Central memory CD8-positive, alpha-beta T cell (primary cell): ENCODE results near the gene GAMT.

Experiments
- ATAC-seq: fragments of 150-1000 bp; cut with Tn5 transposase; replicated peaks from 2 replicates; pipeline ENCODE4 v1.10.0; 2022; ENCODE audit warnings: mild to moderate bottlenecking, moderate FRiP score, moderate number of reproducible peaks; ENCODE audit not compliant: poor library complexity, severe bottlenecking; ENCODE audit errors: extremely low read depth
- DNase-seq, 2 donors: peaks; one replicate each; pipeline ENCODE4 v3.0.0; 2021; ENCODE audit warnings: low spot score in 2 of 2
- H3K27ac Mint-ChIP-seq: one replicate; pipeline ENCODE4 v1.8.0; 2022; ENCODE audit warnings: low read depth, mild to moderate bottlenecking, moderate library complexity, mixed read lengths
- H3K27me3 Mint-ChIP-seq: one replicate; pipeline ENCODE4 v1.8.0; 2022; ENCODE audit warnings: mixed read lengths
- H3K36me3 Mint-ChIP-seq: one replicate; pipeline ENCODE4 v1.8.0; 2022; ENCODE audit warnings: mild to moderate bottlenecking, moderate library complexity, mixed read lengths; ENCODE audit not compliant: insufficient read depth
- H3K4me1 Mint-ChIP-seq: one replicate; pipeline ENCODE4 v1.8.0; 2022; ENCODE audit warnings: mixed read lengths
- H3K4me3 Mint-ChIP-seq: one replicate; pipeline ENCODE4 v1.8.0; 2022; ENCODE audit warnings: mild to moderate bottlenecking, moderate library complexity, mixed read lengths
- H3K9me3 Mint-ChIP-seq: one replicate; pipeline ENCODE4 v1.8.0; 2022; ENCODE audit warnings: mixed read lengths

Gene GAMT

DNA sequence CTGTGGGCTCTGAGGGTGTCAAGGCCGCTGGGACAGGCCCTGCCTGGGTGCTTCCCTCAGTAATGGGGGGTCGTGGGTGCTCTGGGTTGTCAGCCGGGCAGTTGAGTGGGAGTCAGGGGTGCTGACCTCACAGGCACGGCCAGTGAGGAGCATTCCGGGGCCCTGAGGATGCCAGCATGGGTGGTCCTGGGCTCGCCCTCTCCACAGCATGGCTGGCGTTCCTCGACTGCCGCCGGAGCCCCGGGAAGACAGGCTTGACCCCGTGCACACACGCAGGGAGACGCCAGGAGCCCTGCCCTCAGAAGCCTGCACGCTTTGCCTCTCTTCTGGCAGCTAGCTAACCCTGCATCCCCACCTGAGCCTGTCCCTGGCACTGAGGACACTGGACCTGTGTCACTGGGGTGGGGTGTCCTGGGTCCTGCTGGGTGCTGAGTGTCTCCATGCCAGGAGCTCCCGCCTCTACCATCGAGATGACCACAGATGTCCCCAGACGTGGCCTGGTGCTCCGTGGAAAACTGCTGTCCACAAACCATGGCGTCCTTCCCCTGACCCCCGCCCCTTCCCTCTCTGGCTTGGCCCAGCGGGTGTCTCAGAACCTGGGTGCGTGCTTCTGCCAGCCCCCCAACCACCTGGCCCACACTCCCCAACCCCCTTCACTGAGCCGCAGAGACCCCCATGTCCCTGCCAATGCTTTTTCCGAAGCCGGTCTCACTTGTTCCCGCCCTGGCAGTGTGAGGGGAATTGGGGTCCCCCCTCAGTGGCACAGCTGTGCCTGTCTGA is 22.0 kb downstream of the GAMT start:
- peaks cover 5% of the 10 kb centered on the region for H3K9me3 Mint-ChIP-seq

DNA sequence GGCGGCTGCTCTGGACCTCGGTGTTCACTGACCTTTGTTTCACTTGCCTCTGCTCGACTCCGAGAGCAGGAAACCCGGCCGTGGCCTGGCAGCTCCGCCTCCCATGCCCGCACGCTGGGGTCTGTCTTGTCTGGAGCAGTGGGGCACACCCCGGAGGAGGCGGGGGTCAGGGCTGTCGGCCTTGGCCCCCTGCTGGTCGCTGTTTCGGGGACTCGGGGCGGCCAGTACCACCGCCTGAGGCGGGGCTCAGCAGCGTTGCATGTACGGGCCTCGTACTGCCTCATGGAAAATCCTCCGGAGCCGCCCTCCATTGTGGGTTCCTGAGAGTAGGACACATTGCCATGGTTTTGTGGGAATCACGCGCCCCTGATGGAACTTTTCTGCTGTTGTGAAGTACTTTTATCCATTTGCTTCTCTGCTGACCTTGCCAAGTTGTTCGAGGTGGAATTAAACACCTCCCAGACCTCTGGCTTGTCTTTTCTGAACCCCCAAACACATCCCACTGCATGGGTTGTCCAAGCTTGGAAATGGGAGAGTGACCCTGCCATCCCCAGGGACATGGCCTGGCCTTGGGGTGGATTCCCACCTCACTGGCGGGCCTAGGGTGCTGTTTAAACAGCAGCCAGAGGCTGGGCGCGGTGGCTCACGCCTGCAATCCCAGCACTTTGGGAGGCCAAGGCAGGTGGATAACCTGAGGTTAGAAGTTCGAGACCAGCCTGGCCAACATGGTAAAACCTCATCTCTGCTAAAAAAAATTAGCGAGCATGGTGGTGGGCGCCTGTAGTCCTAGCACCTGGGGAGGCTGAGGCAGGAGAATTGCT is 23.2 kb downstream of the GAMT start:
- Mint-ChIP-seq H3K4me3 (no peak overlapping the region), H3K27me3 (peaks cover 3% of the 10 kb centered on the region), H3K4me1 (peaks cover 6% of the 10 kb centered on the region), H3K36me3 (peaks cover 15% of the 10 kb centered on the region), H3K9me3 (peaks cover 1% of the 10 kb centered on the region), H3K27ac (no peak overlapping the region)
- ATAC-seq, result no peak
- no peak for DNase-seq

More for the DNA sequence above, 22.0 kb downstream of the GAMT start:
- H3K4me3 Mint-ChIP-seq, result no peak overlapping the region
- peaks cover 10% of the 10 kb centered on the region for H3K27me3 Mint-ChIP-seq
- H3K4me1 Mint-ChIP-seq, result peaks cover 14% of the 10 kb centered on the region
- H3K27ac Mint-ChIP-seq, result no peak overlapping the region
- H3K36me3 Mint-ChIP-seq, result peaks cover 20% of the 10 kb centered on the region
- DNase-seq, result no peak
- no peak for ATAC-seq

DNA sequence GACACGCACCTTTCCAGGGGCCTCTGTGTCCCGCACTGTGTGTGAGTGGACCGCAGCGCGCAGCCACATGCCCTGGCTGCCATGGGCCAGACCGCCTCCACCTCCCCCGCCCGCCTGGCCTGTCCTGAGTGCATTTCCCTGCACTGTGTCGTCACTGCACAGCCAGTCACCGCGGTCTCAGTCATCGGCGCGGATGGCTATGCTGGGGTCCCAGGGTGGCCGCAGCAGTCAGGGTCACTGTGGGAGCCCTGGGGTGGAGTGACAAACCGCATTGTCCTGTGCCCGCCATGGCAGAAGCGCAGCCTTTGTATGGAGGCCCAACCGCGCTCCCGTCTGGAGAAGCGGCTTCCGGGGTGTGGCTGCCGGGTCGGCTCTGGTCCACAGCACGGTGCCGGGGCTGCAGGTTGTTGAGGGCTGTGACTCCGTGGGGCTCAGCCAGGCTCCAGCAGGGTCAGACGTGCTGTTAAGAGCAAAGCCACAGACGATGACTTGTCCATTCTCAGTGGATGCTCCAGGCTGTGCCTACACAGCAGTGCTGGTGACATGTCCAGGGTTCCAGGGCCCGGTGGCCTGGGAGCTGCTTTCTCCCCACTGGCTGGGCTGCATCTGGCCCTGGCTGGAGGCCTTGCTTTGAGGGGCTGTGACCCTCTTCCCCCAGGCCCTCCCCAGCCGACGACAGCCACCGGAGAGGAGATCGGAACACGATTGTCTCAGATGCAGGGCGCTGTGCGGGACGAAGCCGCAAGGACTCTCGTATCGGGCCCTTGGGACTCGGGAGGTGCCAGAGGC is 24.0 kb downstream of the GAMT start:
- Mint-ChIP-seq H3K27me3 (no peaks in the 10 kb centered on the region), H3K36me3 (peaks cover 10% of the 10 kb centered on the region), H3K9me3 (no peaks in the 10 kb centered on the region), H3K27ac (no peak overlapping the region), H3K4me3 (no peak overlapping the region), H3K4me1 (no peaks in the 10 kb centered on the region)
- ATAC-seq (no peak), DNase-seq (no peak)

DNA sequence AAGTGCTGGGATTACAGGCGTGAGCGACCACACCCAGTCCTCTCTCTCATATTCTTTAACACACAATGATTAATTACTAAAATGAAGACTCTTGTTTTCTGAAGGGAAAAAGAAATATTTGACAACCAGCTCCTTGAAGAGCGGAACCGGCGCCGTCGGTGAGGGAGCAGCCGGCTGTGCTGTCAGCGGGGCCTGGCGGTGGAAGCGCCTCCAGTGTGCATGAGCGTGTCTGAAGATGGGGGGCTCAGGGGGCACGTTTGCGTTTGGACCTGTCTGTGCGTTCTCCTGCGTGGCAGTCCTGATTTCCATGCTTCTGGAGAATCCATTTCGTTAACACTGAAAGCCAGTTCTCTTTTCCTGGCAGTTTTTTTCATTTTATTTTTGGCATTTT is 24.9 kb downstream of the GAMT start:
- DNase-seq, result no peak

DNA sequence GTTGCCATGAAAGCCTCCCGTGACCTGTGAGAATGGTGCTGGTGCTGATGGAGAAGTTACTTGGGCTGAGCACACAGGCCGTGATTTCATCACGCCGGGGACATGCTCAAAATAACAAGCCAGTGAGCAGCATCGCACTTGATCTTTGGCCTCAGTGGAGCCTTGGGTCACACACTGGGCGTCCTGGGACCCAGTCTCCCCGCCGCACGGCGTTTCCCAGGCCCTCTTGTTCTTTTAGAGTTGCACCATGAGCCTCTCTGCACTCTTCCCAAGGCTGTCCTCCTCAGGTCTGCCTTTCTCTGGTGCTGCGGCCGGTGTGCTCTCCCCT is 27.1 kb downstream of the GAMT start:
- Mint-ChIP-seq H3K9me3 (no peaks in the 10 kb centered on the region), H3K4me1 (no peaks in the 10 kb centered on the region), H3K36me3 (peaks cover 9% of the 10 kb centered on the region), H3K27ac (no peak overlapping the region), H3K4me3 (no peak overlapping the region), H3K27me3 (no peaks in the 10 kb centered on the region)
- ATAC-seq, result no peak
- DNase-seq, result no peak

More for the DNA sequence above, 24.9 kb downstream of the GAMT start:
- Mint-ChIP-seq H3K36me3 (peaks cover 8% of the 10 kb centered on the region), H3K27ac (no peak overlapping the region), H3K27me3 (no peaks in the 10 kb centered on the region), H3K4me3 (no peak overlapping the region), H3K9me3 (no peaks in the 10 kb centered on the region), H3K4me1 (no peaks in the 10 kb centered on the region)
- ATAC-seq, result no peak

DNA sequence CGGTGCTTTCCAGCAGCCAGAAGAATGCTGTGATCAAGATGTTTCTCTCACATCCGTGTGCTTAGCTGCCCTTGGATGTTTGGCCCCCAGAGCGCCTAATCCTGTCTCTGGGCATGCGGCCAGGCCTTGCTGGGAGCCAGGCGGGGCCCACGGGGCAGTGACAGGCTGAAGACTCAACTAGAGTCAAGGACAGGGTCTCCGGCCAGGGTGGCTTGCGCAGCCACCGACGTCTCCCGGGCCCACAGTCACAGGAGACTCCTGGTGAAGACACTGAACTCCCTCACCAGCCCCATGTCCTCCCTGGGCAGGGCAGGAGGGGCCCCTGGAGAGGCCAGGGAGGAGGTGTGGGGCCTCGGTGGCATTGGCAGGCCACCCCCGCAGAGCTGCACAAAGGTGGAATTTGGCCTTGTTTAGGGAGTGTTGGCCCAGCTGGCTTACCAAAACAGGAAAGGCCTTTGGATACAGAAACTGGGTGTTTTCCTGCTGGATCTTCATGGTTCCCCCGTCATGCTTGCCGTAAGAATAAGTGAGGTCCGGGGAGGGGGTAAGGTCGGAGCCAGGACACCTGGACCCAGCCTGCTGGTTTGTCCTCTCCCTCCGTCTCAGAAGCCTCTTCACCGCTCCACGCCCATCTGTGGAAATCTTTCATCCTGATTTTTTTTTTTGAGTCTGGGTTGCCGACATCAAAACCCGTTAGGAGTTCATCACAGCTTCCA is 27.6 kb downstream of the GAMT start:
- H3K36me3 Mint-ChIP-seq, result peaks cover 9% of the 10 kb centered on the region
- no peak overlapping the region for H3K4me3 Mint-ChIP-seq
- no peaks in the 10 kb centered on the region for H3K9me3 Mint-ChIP-seq
- H3K27me3 Mint-ChIP-seq, result no peaks in the 10 kb centered on the region
- ATAC-seq (no peak), DNase-seq (no peak)
- no peak overlapping the region for H3K27ac Mint-ChIP-seq
- no peaks in the 10 kb centered on the region for H3K4me1 Mint-ChIP-seq

DNA sequence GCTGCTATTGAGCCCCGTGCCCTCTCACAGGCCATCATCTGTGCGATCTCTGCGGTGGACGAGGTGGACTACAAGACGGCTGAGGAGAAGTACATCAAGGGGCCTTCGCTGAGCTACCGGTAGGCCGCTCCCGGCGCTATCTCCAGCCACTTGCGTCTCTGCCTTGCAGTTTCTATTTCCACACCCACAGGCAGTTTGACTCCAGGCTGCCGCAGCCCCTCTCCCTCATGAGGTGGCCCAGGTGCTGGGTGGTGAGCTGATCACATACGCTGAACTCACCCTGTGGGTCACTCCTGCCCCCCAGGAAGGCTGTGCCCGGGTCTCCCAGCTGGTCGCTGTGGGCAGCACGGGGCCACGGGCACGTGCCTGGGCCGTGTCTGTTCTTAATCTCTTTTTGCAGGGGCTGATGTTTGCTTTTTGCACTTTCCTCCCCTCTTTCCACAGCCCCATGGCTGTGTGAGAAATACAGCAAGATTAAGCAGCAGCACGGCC is 28.3 kb downstream of the GAMT start:
- ATAC-seq, result no peak
- H3K4me3 Mint-ChIP-seq, result no peak overlapping the region
- H3K27me3 Mint-ChIP-seq, result no peaks in the 10 kb centered on the region
- no peak for DNase-seq
- H3K36me3 Mint-ChIP-seq, result peaks cover 9% of the 10 kb centered on the region
- no peaks in the 10 kb centered on the region for H3K4me1 Mint-ChIP-seq
- H3K9me3 Mint-ChIP-seq, result no peaks in the 10 kb centered on the region
- H3K27ac Mint-ChIP-seq, result no peak overlapping the region

DNA sequence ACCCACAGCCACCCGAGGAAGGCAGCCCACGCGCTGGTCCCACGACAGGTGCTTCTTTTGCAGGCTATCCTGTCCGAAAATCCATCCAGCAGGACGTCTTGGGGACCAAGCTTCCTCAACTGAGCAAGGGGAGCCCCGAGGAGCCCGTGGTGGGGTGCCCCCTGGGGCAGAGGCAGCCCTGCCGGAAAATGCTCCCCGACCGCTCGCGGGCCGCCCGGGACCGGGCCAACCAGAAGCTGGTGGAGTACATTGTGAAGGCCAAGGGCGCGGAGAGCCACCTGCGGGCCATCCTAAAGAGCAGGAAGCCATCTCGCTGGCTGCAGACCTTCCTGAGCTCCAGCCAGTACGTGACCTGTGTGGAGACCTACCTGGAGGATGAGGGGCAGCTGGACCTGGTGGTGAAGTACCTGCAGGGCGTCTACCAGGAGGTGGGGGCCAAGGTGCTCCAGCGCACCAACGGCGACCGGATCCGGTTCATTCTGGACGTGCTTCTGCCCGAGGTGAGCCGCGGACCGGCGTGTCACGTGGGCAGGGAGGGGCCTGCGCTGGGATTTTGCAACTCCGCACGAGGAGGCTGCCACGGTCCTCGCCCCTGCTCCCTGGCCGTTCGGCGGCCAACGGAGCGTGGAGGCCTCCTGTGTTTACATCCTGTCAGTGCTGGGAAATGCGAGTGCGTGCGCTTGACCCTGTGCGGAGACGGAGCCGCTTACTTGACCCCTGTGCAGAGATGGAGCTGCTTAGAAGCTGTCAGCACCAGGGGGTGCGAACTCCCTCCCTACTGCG is 30.6 kb downstream of the GAMT start:
- no peaks in the 10 kb centered on the region for H3K27me3 Mint-ChIP-seq
- DNase-seq (no peak), ATAC-seq (no peak)
- no peaks in the 10 kb centered on the region for H3K4me1 Mint-ChIP-seq
- no peaks in the 10 kb centered on the region for H3K9me3 Mint-ChIP-seq
- H3K4me3 Mint-ChIP-seq, result no peak overlapping the region
- no peak overlapping the region for H3K27ac Mint-ChIP-seq
- H3K36me3 Mint-ChIP-seq, result peaks cover 12% of the 10 kb centered on the region

DNA sequence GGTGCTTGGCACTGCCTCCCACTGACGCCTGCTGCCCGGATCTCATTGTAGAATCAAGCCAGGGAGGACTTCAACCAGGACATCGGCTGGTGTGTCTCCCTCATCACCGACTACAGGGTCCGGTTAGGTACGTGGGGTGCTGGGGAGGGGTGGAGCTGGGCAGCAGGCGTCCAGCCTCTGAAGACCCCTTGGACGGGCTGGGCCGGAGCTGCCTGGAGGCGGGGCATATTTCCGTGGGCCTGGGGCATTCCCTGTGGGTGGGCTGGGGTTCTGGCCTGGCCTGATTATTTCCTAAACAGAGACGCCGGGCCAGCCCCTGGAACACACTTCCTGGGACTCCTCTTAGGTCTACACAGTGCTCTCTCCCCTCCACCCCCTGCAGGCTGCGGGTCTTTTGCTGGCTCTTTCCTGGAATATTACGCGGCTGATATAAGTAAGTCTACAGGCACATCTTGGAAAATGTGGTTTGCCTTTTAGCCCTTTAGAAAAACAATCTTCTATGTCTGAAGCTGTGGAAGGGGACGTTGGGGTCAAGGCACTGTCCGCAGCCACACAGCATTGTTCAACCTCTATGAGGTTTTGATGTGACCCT is 32.0 kb downstream of the GAMT start:
- Mint-ChIP-seq H3K27ac (no peak overlapping the region), H3K36me3 (peaks cover 9% of the 10 kb centered on the region), H3K4me1 (no peaks in the 10 kb centered on the region), H3K4me3 (no peak overlapping the region), H3K27me3 (no peaks in the 10 kb centered on the region), H3K9me3 (no peaks in the 10 kb centered on the region)
- ATAC-seq (no peak), DNase-seq (no peak)

DNA sequence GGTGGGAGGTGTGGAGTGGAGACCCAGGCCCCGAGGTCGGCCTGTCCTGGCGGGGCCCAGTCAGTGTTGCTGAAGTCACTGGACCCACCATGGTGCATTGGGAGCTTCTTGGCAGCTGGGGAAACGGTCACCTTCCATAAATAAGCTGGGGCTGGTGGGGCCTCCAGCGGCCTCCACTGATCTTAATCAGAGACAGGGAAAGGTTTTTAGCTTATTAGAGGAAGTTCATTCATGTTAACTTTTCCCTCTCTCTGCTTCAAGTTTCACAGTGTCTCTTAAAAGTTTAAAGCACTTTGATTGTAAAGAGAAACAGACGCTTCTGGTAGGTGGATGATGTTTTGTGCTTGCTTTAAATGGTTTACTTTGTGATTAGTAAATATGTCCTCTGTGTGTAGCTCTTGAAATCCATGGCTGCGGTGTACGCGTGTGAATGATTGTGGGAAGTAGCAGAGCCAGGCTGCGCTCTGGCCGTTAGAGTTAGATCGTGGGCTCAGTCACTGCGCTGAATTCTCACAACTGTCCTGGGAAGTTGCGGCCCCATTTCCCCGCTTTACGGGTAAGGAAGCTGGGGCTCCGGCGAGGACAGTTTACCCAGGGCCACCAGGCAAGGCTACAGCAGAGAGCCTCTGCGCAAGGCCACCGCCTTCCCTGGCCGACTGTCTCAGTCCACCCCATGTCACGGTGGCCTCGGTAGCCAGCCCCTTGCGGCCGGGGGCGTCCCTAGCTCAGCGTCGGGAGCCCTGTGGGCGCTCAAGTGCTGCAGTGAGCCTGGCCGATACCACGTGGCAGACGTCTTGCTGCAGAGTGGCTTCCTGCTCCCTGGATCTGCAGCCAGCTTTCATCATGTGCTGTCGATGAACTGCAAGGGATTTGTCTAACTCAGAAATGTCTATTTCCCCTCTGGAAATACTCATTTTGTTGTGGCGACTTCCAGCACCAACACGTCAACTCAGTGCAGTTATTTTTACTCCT is 34.2 kb downstream of the GAMT start:
- ATAC-seq (no peak), DNase-seq (no peak)
- Mint-ChIP-seq H3K27ac (no peak overlapping the region), H3K4me1 (no peaks in the 10 kb centered on the region), H3K27me3 (no peaks in the 10 kb centered on the region), H3K36me3 (peaks cover 4% of the 10 kb centered on the region), H3K9me3 (no peaks in the 10 kb centered on the region), H3K4me3 (no peak overlapping the region)
